ENCODE measurements around the gene DNAAF5. TPM values are rescaled to one million over a fixed set of nuclear protein-coding genes. Genes with fewer than 3 reads are reported as not detected.
A peak's percentile ranks its signal among the peaks of the same experiment; 100 is the strongest.

Gene DNAAF5
- polyA plus RNA-seq, 1 experiment = 12.6 TPM

- ChIA-PET CTCF (interaction anchor here (1.4 kb wide), 1 partner anchor 449 kb away, joined by 5 read pairs; no protein-coding TSS in a partner anchor), POLR2A (no interaction called here)
- no peak for DNase-seq (ENCODE audit: low read depth, low spot score)
- TF ChIP-seq CTCF (IDR thresholded peaks at IDR 0.05; ENCODE audit: low read depth, low read length) = no peak
- H3K27ac ChIP-seq (ENCODE audit: low read depth, low read length) = no peak overlapping the region
- H3K27me3 ChIP-seq (ENCODE audit: control insufficient read depth, insufficient read depth, low read length) = no peaks in the 10 kb centered on the region
- H3K4me3 ChIP-seq (ENCODE audit: low read depth, low read length) = no peak overlapping the region
- H3K9me3 ChIP-seq (ENCODE audit: control insufficient read depth, insufficient read depth, low read length) = no peaks in the 10 kb centered on the region; the same call in 1 of the 2 replicates
Observed at GRCh38 chr7:770336-770735, 43.8 kb downstream of the DNAAF5 start.

GRCh38 chr7:770741-771166, 44.3 kb downstream of the DNAAF5 start:
- H3K27me3 ChIP-seq (ENCODE audit: control insufficient read depth, insufficient read depth, low read length) = no peaks in the 10 kb centered on the region
- TF ChIP-seq CTCF (IDR thresholded peaks at IDR 0.05; ENCODE audit: low read depth, low read length) = no peak
- POLR2A ChIA-PET = no interaction called here
- no peak overlapping the region for H3K27ac ChIP-seq (ENCODE audit: low read depth, low read length)
- H3K4me3 ChIP-seq (ENCODE audit: low read depth, low read length) = no peak overlapping the region
- CTCF ChIA-PET = interaction anchor here (1.4 kb wide), 1 partner anchor 449 kb away, joined by 5 read pairs; no protein-coding TSS in a partner anchor
- H3K9me3 ChIP-seq (ENCODE audit: control insufficient read depth, insufficient read depth, low read length) = no peaks in the 10 kb centered on the region; the same call in 1 of the 2 replicates
- DNase-seq (ENCODE audit: low read depth, low spot score) = no peak

GRCh38 chr7:771234-772004, 44.9 kb downstream of the DNAAF5 start:
- Histone ChIP-seq H3K9me3 (ENCODE audit: control insufficient read depth, insufficient read depth, low read length) (no peaks in the 10 kb centered on the region; the same call in 1 of the 2 replicates), H3K4me3 (ENCODE audit: low read depth, low read length) (no peak overlapping the region), H3K27me3 (ENCODE audit: control insufficient read depth, insufficient read depth, low read length) (no peaks in the 10 kb centered on the region), H3K27ac (ENCODE audit: low read depth, low read length) (peak overlapping the region; percentile 2)
- POLR2A ChIA-PET = no interaction called here
- TF ChIP-seq CTCF (IDR thresholded peaks at IDR 0.05; ENCODE audit: low read depth, low read length) = no peak
- CTCF ChIA-PET = interaction anchor here (1.4 kb wide), 1 partner anchor 450 kb away, joined by 5 read pairs; no protein-coding TSS in a partner anchor
- no peak for DNase-seq (ENCODE audit: low read depth, low spot score)

- POLR2A ChIA-PET = no interaction called here
- no peak overlapping the region for H3K4me3 ChIP-seq (ENCODE audit: low read depth, low read length)
- CTCF ChIA-PET = no interaction called here
- no peak overlapping the region for H3K27ac ChIP-seq (ENCODE audit: low read depth, low read length)
- no peak for TF ChIP-seq CTCF (IDR thresholded peaks at IDR 0.05; ENCODE audit: low read depth, low read length)
- no peaks in the 10 kb centered on the region for H3K27me3 ChIP-seq (ENCODE audit: control insufficient read depth, insufficient read depth, low read length)
- no peaks in the 10 kb centered on the region; the same call in 1 of the 2 replicates for H3K9me3 ChIP-seq (ENCODE audit: control insufficient read depth, insufficient read depth, low read length)
- DNase-seq (ENCODE audit: low read depth, low spot score) = no peak
Observed at GRCh38 chr7:772005-772294, 45.5 kb downstream of the DNAAF5 start.

- H3K27me3 ChIP-seq (ENCODE audit: control insufficient read depth, insufficient read depth, low read length) = no peaks in the 10 kb centered on the region
- no peak for TF ChIP-seq CTCF (IDR thresholded peaks at IDR 0.05; ENCODE audit: low read depth, low read length)
- H3K4me3 ChIP-seq (ENCODE audit: low read depth, low read length) = no peak overlapping the region
- ChIA-PET POLR2A (no interaction called here), CTCF (interaction anchor here (3.0 kb wide), 1 partner anchor 451 kb away, joined by 12 read pairs; no protein-coding TSS in a partner anchor)
- no peaks in the 10 kb centered on the region; the same call in 1 of the 2 replicates for H3K9me3 ChIP-seq (ENCODE audit: control insufficient read depth, insufficient read depth, low read length)
- no peak overlapping the region for H3K27ac ChIP-seq (ENCODE audit: low read depth, low read length)
- DNase-seq (ENCODE audit: low read depth, low spot score) = no peak
Observed at GRCh38 chr7:772392-772791, 45.9 kb downstream of the DNAAF5 start.

All from AG04450 (cell line).